Keratinocyte (primary cell): Measurements from ENCODE around the gene PRAMEF14. TPM values are rescaled to one million over a fixed set of nuclear protein-coding genes. Genes with fewer than 3 reads are reported as not detected.
"Not testable (repeated sequence)": the region's sequence is repeated elsewhere in the genome, so short reads cannot be mapped to it uniquely, and the experiment has no call there.

ENCODE experiments used
- DNase-seq: peaks from one replicate; pipeline ENCODE4 v3.0.0-alpha.2; 2011; ENCODE audit warnings: low read depth, missing footprints, low spot score
- FAIRE-seq: peaks from 2 replicates; lab custom pipeline; 2011; peaks lifted over from hg19 to GRCh38; lab: Jason Lieb, UNC
- H2AFZ ChIP-seq: 2 replicates; pipeline ENCODE4 v1.6.0; 2012; ENCODE audit warnings: low read length, control low read depth, inconsistent platforms; ENCODE audit not compliant: control insufficient read depth
- H3K27ac ChIP-seq: 2 replicates; pipeline ENCODE4 v1.5.1; 2011; ENCODE audit warnings: low read length; ENCODE audit not compliant: control insufficient read depth, insufficient read depth
- H3K27me3 ChIP-seq: 3 replicates; pipeline ENCODE4 v1.6.0; 2011; ENCODE audit warnings: low read length; ENCODE audit not compliant: control insufficient read depth, insufficient read depth; ENCODE audit errors: extremely low read depth
- H3K36me3 ChIP-seq, 2 experiments: 2 replicates in 1 of 2; 3 replicates in 1 of 2; pipeline ENCODE4 v1.5.1; 2011; ENCODE audit warnings: low read length in 2 of 2, mild to moderate bottlenecking in 1 of 2; ENCODE audit not compliant: control insufficient read depth in 2 of 2, insufficient read depth in 2 of 2; ENCODE audit errors: extremely low read depth in 1 of 2
- H3K4me1 ChIP-seq: 3 replicates; pipeline ENCODE4 v1.5.1; 2011; ENCODE audit warnings: low read length; ENCODE audit not compliant: control insufficient read depth, insufficient read depth; ENCODE audit errors: extremely low read depth
- H3K4me2 ChIP-seq: 3 replicates; pipeline ENCODE4 v1.6.0; 2011; ENCODE audit warnings: low read depth, low read length; ENCODE audit not compliant: control insufficient read depth, insufficient read depth; ENCODE audit errors: extremely low read depth
- H3K4me3 ChIP-seq, 3 experiments: fragments of 200-600 bp in 1 of 3; sonication (generic) in 1 of 3; 2 replicates in 2 of 3; 3 replicates in 1 of 3; pipeline ENCODE4 v1.5.1; 2011 to 2016; ENCODE audit warnings: low read length in 3 of 3, mild to moderate bottlenecking in 3 of 3, control low read depth in 2 of 3, inconsistent platforms in 1 of 3, low read depth in 1 of 3, mixed read lengths in 1 of 3, mixed run types in 1 of 3, moderate library complexity in 1 of 3; ENCODE audit not compliant: control insufficient read depth in 2 of 3, insufficient read depth in 2 of 3; ENCODE audit errors: extremely low read depth in 1 of 3
- H3K79me2 ChIP-seq: 2 replicates; pipeline ENCODE4 v1.6.0; 2012; ENCODE audit warnings: low read length; ENCODE audit not compliant: control insufficient read depth, insufficient read depth
- H3K9ac ChIP-seq: 3 replicates; pipeline ENCODE4 v1.6.0; 2011; ENCODE audit warnings: low read length; ENCODE audit not compliant: control insufficient read depth, insufficient read depth; ENCODE audit errors: extremely low read depth
- H3K9me1 ChIP-seq: 3 replicates; pipeline ENCODE4 v1.6.0; 2011; ENCODE audit warnings: low read length; ENCODE audit not compliant: control insufficient read depth, insufficient read depth; ENCODE audit errors: extremely low read depth
- H3K9me3 ChIP-seq: 2 replicates; pipeline ENCODE4 v1.5.1; 2012; ENCODE audit warnings: low read depth, low read length; ENCODE audit not compliant: control insufficient read depth
- H4K20me1 ChIP-seq: 3 replicates; pipeline ENCODE4 v1.6.0; 2011; ENCODE audit warnings: low read length; ENCODE audit not compliant: control insufficient read depth, insufficient read depth; ENCODE audit errors: extremely low read depth
- dilution Hi-C: fragments of 300-500 bp; cut with MboI; formaldehyde crosslinking; loops from one replicate; pipeline ENCODE4 v1.7.0; 2020; ENCODE audit warnings: low sequenced_read_pairs; ENCODE audit not compliant: extremely low pct_ligation_motif_present
- polyA plus RNA-seq, 5 experiments: library from polyadenylated mRNA; depleted of rRNA in 3 of 5; stranded (reverse) in 3 of 5; stranded (forward) in 1 of 5; unstranded in 1 of 5; fragments of >200 nt; gene quantifications; 1 replicate in 1 of 5; 2 replicates in 3 of 5; 3 replicates in 1 of 5; pipeline versions ENCODE4 v1.2.1 to v1.2.3, GENCODE V29; 2011 to 2012; ENCODE audit warnings: missing spikeins in 2 of 5, low read depth in 1 of 5, low replicate concordance in 1 of 5

PRAMEF14 gene
- polyA plus RNA-seq, 1 donor (not counting 4 experiments of a cell fraction or from before 2014, with no cell fraction given), result not detected

DNA sequence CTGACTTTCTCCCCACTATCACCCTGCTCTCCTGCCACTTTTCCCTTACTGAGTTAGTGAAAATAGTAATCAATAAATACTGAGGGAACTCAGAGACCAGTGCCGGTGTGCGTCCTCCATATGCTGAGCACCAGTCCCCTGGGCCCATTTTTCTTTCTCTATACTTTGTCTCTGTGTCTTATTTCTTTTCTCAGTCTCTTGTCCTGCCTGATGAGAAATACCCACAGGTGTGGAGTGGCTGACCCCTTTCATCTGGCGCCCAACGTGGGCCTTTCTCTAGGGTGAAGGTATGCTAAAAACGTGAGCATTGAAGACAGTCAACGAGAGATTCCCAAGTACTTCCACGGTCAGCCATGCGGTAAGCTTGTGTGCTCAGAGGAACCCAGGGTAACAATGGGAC, 6.5 kb upstream of the PRAMEF14 start:
- H3K4me2 ChIP-seq, H3K79me2 ChIP-seq, H3K4me1 ChIP-seq, DNase-seq, H3K9me1 ChIP-seq, H4K20me1 ChIP-seq, H2AFZ ChIP-seq, H3K9ac ChIP-seq, dilution Hi-C loops, FAIRE-seq, H3K4me3 ChIP-seq, H3K36me3 ChIP-seq, H3K27me3 ChIP-seq, H3K27ac ChIP-seq, H3K9me3 ChIP-seq: not testable (repeated sequence)

DNA sequence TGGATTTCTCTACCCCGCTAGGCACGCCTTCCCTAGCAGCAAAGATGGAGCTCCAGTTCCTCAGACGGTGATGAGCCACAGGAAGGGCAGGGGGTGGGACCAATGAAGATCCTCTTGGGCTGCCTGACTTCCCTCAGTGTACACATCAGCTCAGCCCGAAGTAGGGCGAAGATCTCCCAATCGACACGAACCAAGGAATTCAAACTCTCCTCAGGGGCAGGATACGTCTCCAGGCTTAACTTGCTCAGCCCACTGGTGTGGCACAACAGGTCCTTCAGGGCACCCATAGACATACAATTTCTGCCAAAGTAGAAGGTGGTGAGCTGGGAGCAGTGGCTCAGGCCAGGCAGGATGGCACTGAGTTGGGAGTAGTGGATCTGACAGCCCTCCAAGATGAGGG, 4.4 kb downstream of the PRAMEF14 start:
- not testable (repeated sequence) for FAIRE-seq, H3K27me3 ChIP-seq

DNA sequence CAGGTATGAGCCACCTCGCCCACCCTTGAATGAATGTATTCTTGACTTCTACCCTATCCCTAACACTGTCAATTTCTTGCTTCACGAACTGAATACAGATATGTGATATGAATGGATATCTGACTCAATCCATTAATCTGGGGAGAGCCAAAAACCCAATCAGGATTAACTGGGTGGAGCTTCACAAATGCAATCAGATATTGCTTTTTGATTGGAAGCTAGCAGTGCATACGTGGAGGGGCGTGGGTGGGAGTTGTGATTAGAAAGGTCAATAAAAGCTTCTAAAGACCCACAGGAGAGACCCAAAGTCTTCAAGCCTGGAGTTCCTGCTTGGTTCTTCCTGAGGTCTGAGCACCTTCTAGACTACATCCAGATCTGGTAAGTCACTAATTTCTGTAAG, 31.7 kb downstream of the PRAMEF14 start, which contains the start of gene PRAMEF15:
PRAMEF15 (plus strand) TSS at position 301 of the 400 bp plus-strand sequence. CDS start 2,827 bp downstream, outside the sequence.
- H3K4me1 ChIP-seq, H3K36me3 ChIP-seq, H3K9ac ChIP-seq, dilution Hi-C loops, FAIRE-seq, H3K4me2 ChIP-seq, H3K9me1 ChIP-seq, DNase-seq, H3K4me3 ChIP-seq, H2AFZ ChIP-seq, H3K9me3 ChIP-seq, H3K79me2 ChIP-seq, H3K27me3 ChIP-seq, H4K20me1 ChIP-seq, H3K27ac ChIP-seq: not testable (repeated sequence)

More for the DNA sequence above, 4.4 kb downstream of the PRAMEF14 start:
- H3K4me3 ChIP-seq, H3K9me1 ChIP-seq, H3K9ac ChIP-seq, H4K20me1 ChIP-seq, H3K4me2 ChIP-seq, H3K27ac ChIP-seq, H3K9me3 ChIP-seq, H2AFZ ChIP-seq, H3K36me3 ChIP-seq, H3K4me1 ChIP-seq, H3K79me2 ChIP-seq, DNase-seq, dilution Hi-C loops: not testable (repeated sequence)

DNA sequence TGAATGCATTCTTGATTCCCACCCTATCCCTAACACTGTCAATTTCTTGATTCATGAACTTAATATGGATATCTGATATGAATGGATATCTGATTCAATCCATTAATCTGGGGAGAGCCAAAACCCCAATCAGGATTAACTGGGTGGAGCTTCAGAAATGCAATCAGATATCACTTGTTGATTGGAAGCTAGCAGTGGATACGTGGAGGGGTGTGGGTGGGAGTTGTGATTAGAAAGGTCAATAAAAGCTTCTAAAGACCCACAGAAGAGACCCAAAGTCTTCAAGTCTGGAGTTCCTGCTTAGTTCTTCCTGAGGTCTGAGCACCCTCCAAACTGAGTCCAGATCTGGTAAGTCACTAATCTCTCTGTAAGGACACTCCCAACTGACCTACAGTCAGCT, 43.7 kb downstream of the PRAMEF14 start, which contains the start of gene PRAMEF33:
PRAMEF33 (plus strand) TSS at position 301 of the 400 bp plus-strand sequence. CDS start 2,416 bp downstream, outside the sequence.
- H3K27ac ChIP-seq, dilution Hi-C loops, H3K27me3 ChIP-seq: not testable (repeated sequence)

DNA sequence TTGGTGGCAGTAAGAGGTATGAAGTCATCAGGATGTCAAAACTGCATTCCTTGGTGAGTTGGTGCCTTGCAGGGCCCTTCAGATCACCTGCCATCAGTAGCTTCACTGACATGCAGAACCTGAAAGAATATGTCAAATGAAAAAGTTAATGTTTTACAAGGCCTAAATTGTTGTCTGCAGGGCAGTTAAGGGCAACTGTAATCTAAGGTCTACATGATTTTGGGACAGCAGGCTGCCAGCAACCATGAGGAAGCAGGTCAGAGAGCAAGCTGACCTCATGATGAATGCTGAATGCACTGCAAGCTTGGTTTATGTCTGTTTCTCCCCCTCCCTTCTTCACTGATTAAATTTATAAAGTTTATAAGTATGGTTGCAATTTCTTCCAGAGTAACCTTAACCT, 44.7 kb downstream of the PRAMEF14 start:
- H3K9me1 ChIP-seq, FAIRE-seq, H3K9ac ChIP-seq, H3K79me2 ChIP-seq, H3K4me3 ChIP-seq, H2AFZ ChIP-seq, H3K4me1 ChIP-seq, DNase-seq, H3K27ac ChIP-seq, H3K27me3 ChIP-seq, H3K9me3 ChIP-seq, H4K20me1 ChIP-seq, H3K36me3 ChIP-seq, dilution Hi-C loops, H3K4me2 ChIP-seq: not testable (repeated sequence)

More for the DNA sequence above, 43.7 kb downstream of the PRAMEF14 start, which contains the start of gene PRAMEF33:
- H3K9me3 ChIP-seq, FAIRE-seq, H3K4me1 ChIP-seq, H2AFZ ChIP-seq, H3K9me1 ChIP-seq, H3K36me3 ChIP-seq, H3K79me2 ChIP-seq, DNase-seq, H3K4me3 ChIP-seq, H3K4me2 ChIP-seq, H3K9ac ChIP-seq, H4K20me1 ChIP-seq: not testable (repeated sequence)
